Mesenchymal stem cell (in vitro differentiated cells and primary cell): ENCODE measurements around the gene PRKAG3.

Experiments used
- DNase-seq: peaks from one replicate; pipeline ENCODE4 v3.0.0-alpha.2; 2013
- H2AFZ ChIP-seq: one replicate; pipeline ENCODE4 v1.6.1; 2013; ENCODE audit warnings: low read depth, mild to moderate bottlenecking, control low read depth, inconsistent platforms, low read length, moderate library complexity
- H2AK5ac ChIP-seq: 2 replicates; pipeline ENCODE4 v1.6.1; 2013; ENCODE audit warnings: low read length, moderate library complexity, mild to moderate bottlenecking, inconsistent platforms; ENCODE audit not compliant: severe bottlenecking
- H2BK120ac ChIP-seq: one replicate; pipeline ENCODE4 v1.6.1; 2013; ENCODE audit warnings: low read depth, mild to moderate bottlenecking, inconsistent platforms, low read length, moderate library complexity
- H2BK12ac ChIP-seq, 2 experiments: one replicate each; pipeline ENCODE4 v1.6.1; 2013; ENCODE audit warnings: inconsistent platforms in 2 of 2, low read length in 2 of 2, mild to moderate bottlenecking in 2 of 2, moderate library complexity in 2 of 2, control low read depth in 1 of 2
- H2BK15ac ChIP-seq: one replicate; pipeline ENCODE4 v1.6.1; 2013; ENCODE audit warnings: mild to moderate bottlenecking, low read depth, inconsistent platforms; ENCODE audit not compliant: poor library complexity, severe bottlenecking
- H2BK5ac ChIP-seq: 2 replicates; pipeline ENCODE4 v1.6.1; 2013; ENCODE audit warnings: low read depth, mild to moderate bottlenecking, low read length, control low read depth, inconsistent platforms; ENCODE audit not compliant: poor library complexity, severe bottlenecking
- H3K14ac ChIP-seq, 2 experiments: one replicate each; pipeline ENCODE4 v1.6.1; 2013; ENCODE audit warnings: inconsistent platforms in 2 of 2, low read length in 2 of 2, control low read depth in 1 of 2, mild to moderate bottlenecking in 1 of 2, moderate library complexity in 1 of 2
- H3K18ac ChIP-seq, 2 experiments: one replicate each; pipeline ENCODE4 v1.6.1; 2013; ENCODE audit warnings: inconsistent platforms in 2 of 2, low read length in 2 of 2, control low read depth in 1 of 2, low read depth in 1 of 2, mild to moderate bottlenecking in 1 of 2
- H3K23ac ChIP-seq, 2 experiments: one replicate each; pipeline ENCODE4 v1.6.1; 2013; ENCODE audit warnings: inconsistent platforms in 2 of 2, low read length in 2 of 2, mild to moderate bottlenecking in 2 of 2, moderate library complexity in 2 of 2, control low read depth in 1 of 2
- H3K27ac ChIP-seq: 2 replicates; pipeline ENCODE4 v1.5.1; 2013; ENCODE audit warnings: mild to moderate bottlenecking, moderate library complexity, low read length, control low read depth, inconsistent platforms; ENCODE audit not compliant: poor library complexity, severe bottlenecking
- H3K27me3 ChIP-seq, 2 experiments: 2 replicates each; pipeline versions ENCODE4 v1.6.1 to v1.7.0; 2013; ENCODE audit warnings: low read length in 2 of 2, mild to moderate bottlenecking in 2 of 2, moderate library complexity in 2 of 2, control low read depth in 1 of 2, inconsistent platforms in 1 of 2; ENCODE audit not compliant: control insufficient read depth in 1 of 2, insufficient read depth in 1 of 2
- H3K36me3 ChIP-seq, 2 experiments: 2 replicates each; pipeline versions ENCODE4 v1.6.1 to v1.7.0; 2013; ENCODE audit warnings: low read length in 2 of 2, control low read depth in 1 of 2, inconsistent platforms in 1 of 2, low read depth in 1 of 2, mild to moderate bottlenecking in 1 of 2; ENCODE audit not compliant: insufficient read depth in 2 of 2, control insufficient read depth in 1 of 2
- H3K4ac ChIP-seq, 2 experiments: one replicate each; pipeline ENCODE4 v1.6.1; 2013; ENCODE audit warnings: inconsistent platforms in 2 of 2, low read length in 2 of 2, mild to moderate bottlenecking in 2 of 2, moderate library complexity in 2 of 2, control low read depth in 1 of 2, low read depth in 1 of 2
- H3K4me1 ChIP-seq: 2 replicates; pipeline ENCODE4 v1.6.1; 2013; ENCODE audit warnings: low read depth, low read length, control low read depth; ENCODE audit not compliant: control insufficient read depth, insufficient read depth
- H3K4me2 ChIP-seq: 2 replicates; pipeline ENCODE4 v1.6.1; 2013; ENCODE audit warnings: low read length, mild to moderate bottlenecking, inconsistent platforms; ENCODE audit not compliant: poor library complexity, severe bottlenecking
- H3K4me3 ChIP-seq, 2 experiments: 2 replicates each; pipeline versions ENCODE4 v1.5.1 to v1.7.0; 2013; ENCODE audit warnings: low read length in 2 of 2, mild to moderate bottlenecking in 2 of 2, control low read depth in 1 of 2, low read depth in 1 of 2; ENCODE audit not compliant: insufficient read depth in 1 of 2
- H3K79me1 ChIP-seq: replicated peaks from 2 replicates; pipeline ENCODE4 v1.6.1; 2013; ENCODE audit warnings: mild to moderate bottlenecking, control low read depth, low read length, inconsistent platforms; ENCODE audit not compliant: poor library complexity, severe bottlenecking
- H3K9ac ChIP-seq: 2 replicates; pipeline ENCODE4 v1.7.0; 2013; ENCODE audit warnings: mild to moderate bottlenecking, low read length, moderate library complexity
- H3K9me3 ChIP-seq: 2 replicates; pipeline ENCODE4 v1.7.0; 2013; ENCODE audit warnings: mild to moderate bottlenecking, low read length; ENCODE audit not compliant: control insufficient read depth
- H4K8ac ChIP-seq: one replicate; pipeline ENCODE4 v1.6.1; 2013; ENCODE audit warnings: inconsistent platforms, mild to moderate bottlenecking, low read length, moderate library complexity
- H4K91ac ChIP-seq: one replicate; pipeline ENCODE4 v1.6.1; 2013; ENCODE audit warnings: mild to moderate bottlenecking, low read length, inconsistent platforms
- WGBS: methylation state at CpG from one replicate; pipeline ENCODE4 v1.1.7; 2013; ENCODE audit warnings: mixed read lengths; 5-methylcytosine and 5-hydroxymethylcytosine counted together

PRKAG3 gene

GRCh38 chr2:218837495-218837894 lies 5.9 kb upstream of the PRKAG3 start:
- Histone ChIP-seq H3K4me2 (no peak overlapping the region), H3K4ac (no peak overlapping the region), H3K4me3 (no peak overlapping the region), H2AFZ (no peak overlapping the region), H2AK5ac (no peak overlapping the region), H3K9me3 (peaks cover 12% of the 10 kb centered on the region), H3K27me3 (peaks cover 6 to 55% of the 10 kb centered on the region in 2 experiments), H3K14ac (no peak overlapping the region), H2BK5ac (no peak overlapping the region), H3K9ac (no peak overlapping the region), H3K23ac (no peak overlapping the region), H3K4me1 (peaks cover 10% of the 10 kb centered on the region), H3K79me1 (no peaks in the 10 kb centered on the region), H3K36me3 (no peaks in the 10 kb centered on the region), H2BK120ac (no peak overlapping the region), H3K18ac (no peak overlapping the region), H3K27ac (no peak overlapping the region), H4K91ac (no peak overlapping the region), H2BK15ac (no peak overlapping the region), H2BK12ac (no peak overlapping the region), H4K8ac (no peak overlapping the region)
- DNase-seq, result no peak
- no CpG with 5 or more reads among the region's 2 CpGs for WGBS

GRCh38 chr2:218834685-218835084 lies 3.1 kb upstream of the PRKAG3 start:
- peaks cover 12% of the 10 kb centered on the region for H3K9me3 ChIP-seq
- H2AK5ac ChIP-seq, result no peak overlapping the region
- no peak overlapping the region for H3K18ac ChIP-seq
- H3K4me3 ChIP-seq, result no peak overlapping the region
- H2BK5ac ChIP-seq, result no peak overlapping the region
- H3K9ac ChIP-seq, result no peak overlapping the region
- no peak for DNase-seq
- H3K4me1 ChIP-seq, result peaks cover 13% of the 10 kb centered on the region
- H3K79me1 ChIP-seq, result no peaks in the 10 kb centered on the region
- H3K36me3 ChIP-seq, result no peaks in the 10 kb centered on the region
- H3K4ac ChIP-seq, result no peak overlapping the region
- 82% methylated on average over 4 of the region's 4 CpGs for WGBS
- H3K27me3 ChIP-seq, result peaks cover 6 to 83% of the 10 kb centered on the region in 2 experiments
- peak overlapping the region in 1 of 2 experiments; percentile 31 for H3K23ac ChIP-seq
- H3K14ac ChIP-seq, result peak overlapping the region in 1 of 2 experiments; percentile 35
- no peak overlapping the region for H2BK12ac ChIP-seq
- no peak overlapping the region for H2BK15ac ChIP-seq
- H2AFZ ChIP-seq, result no peak overlapping the region
- no peak overlapping the region for H4K91ac ChIP-seq
- no peak overlapping the region for H4K8ac ChIP-seq
- H3K4me2 ChIP-seq, result peak overlapping the region; percentile 14
- H3K27ac ChIP-seq, result no peak overlapping the region
- no peak overlapping the region for H2BK120ac ChIP-seq

GRCh38 chr2:218833023-218833609 lies 1.5 kb upstream of the PRKAG3 start:
- Histone ChIP-seq H4K91ac (no peak overlapping the region), H3K18ac (no peak overlapping the region), H3K4me1 (peaks cover 13% of the 10 kb centered on the region), H3K14ac (no peak overlapping the region), H4K8ac (no peak overlapping the region), H3K4me2 (no peak overlapping the region), H2BK12ac (no peak overlapping the region), H3K27ac (no peak overlapping the region), H3K4me3 (no peak overlapping the region), H3K36me3 (no peaks in the 10 kb centered on the region), H2AFZ (no peak overlapping the region), H3K23ac (no peak overlapping the region), H2BK5ac (no peak overlapping the region), H2AK5ac (no peak overlapping the region), H3K9me3 (peaks cover 12% of the 10 kb centered on the region), H2BK120ac (no peak overlapping the region), H3K79me1 (no peaks in the 10 kb centered on the region), H3K9ac (no peak overlapping the region), H2BK15ac (no peak overlapping the region), H3K4ac (no peak overlapping the region), H3K27me3 (peaks cover 13 to 83% of the 10 kb centered on the region in 2 experiments)
- 67% methylated on average over 4 of the region's 4 CpGs for WGBS
- no peak for DNase-seq

- no peak overlapping the region for H2BK120ac ChIP-seq
- 34% methylated on average over 3 of the region's 3 CpGs for WGBS
Observed at GRCh38 chr2:218832520-218832919, 917 bp upstream of the PRKAG3 start.

More at GRCh38 chr2:218832520-218832919, 917 bp upstream of the PRKAG3 start:
- H2BK15ac ChIP-seq, result no peak overlapping the region
- peaks cover 7% of the 10 kb centered on the region for H3K9me3 ChIP-seq
- H3K14ac ChIP-seq, result no peak overlapping the region
- no peak overlapping the region for H3K4me2 ChIP-seq
- no peak overlapping the region for H3K27ac ChIP-seq
- no peaks in the 10 kb centered on the region for H3K79me1 ChIP-seq
- no peak overlapping the region for H3K4ac ChIP-seq
- H2AFZ ChIP-seq, result no peak overlapping the region
- no peak overlapping the region for H4K91ac ChIP-seq
- no peak overlapping the region for H3K18ac ChIP-seq
- no peaks in the 10 kb centered on the region for H3K36me3 ChIP-seq
- no peak overlapping the region for H3K9ac ChIP-seq
- H3K23ac ChIP-seq, result no peak overlapping the region
- no peak overlapping the region for H3K4me3 ChIP-seq
- no peak overlapping the region for H2BK12ac ChIP-seq
- no peak for DNase-seq
- no peak overlapping the region for H4K8ac ChIP-seq
- H3K27me3 ChIP-seq, result peaks cover 19 to 88% of the 10 kb centered on the region in 2 experiments
- H3K4me1 ChIP-seq, result peaks cover 13% of the 10 kb centered on the region
- H2BK5ac ChIP-seq, result no peak overlapping the region
- H2AK5ac ChIP-seq, result no peak overlapping the region
